ENCODE results near the gene HNRNPC. TPM values are rescaled to one million over a fixed set of nuclear protein-coding genes. Genes with fewer than 3 reads are reported as not detected.
A peak's percentile ranks its signal among the peaks of the same experiment; 100 is the strongest.
"Not testable (repeated sequence)": the region's sequence is repeated elsewhere in the genome, so short reads cannot be mapped to it uniquely, and the experiment has no call there.

HNRNPC gene
- total RNA-seq, 1 experiment from 2014 or later: 1,144 TPM

GRCh38 chr14:21286516-21286915, 17.3 kb upstream of the HNRNPC start:
- not testable (repeated sequence) for H3K27me3 ChIP-seq (ENCODE audit: low read length); H3K27ac ChIP-seq (ENCODE audit: low read length); H3K4me3 ChIP-seq (ENCODE audit: low read length); H3K36me3 ChIP-seq (ENCODE audit: insufficient read depth, low read length); H4K20me1 ChIP-seq (ENCODE audit: insufficient read depth, low read depth, low read length); H2AFZ ChIP-seq (ENCODE audit: low read length); DNase-seq; H3K4me1 ChIP-seq (ENCODE audit: low read length); H3K9ac ChIP-seq (ENCODE audit: low read length); H3K4me2 ChIP-seq (ENCODE audit: low read depth, low read length, poor library complexity, severe bottlenecking); H3K9me2 ChIP-seq (replicated peaks; ENCODE audit: insufficient read depth, low read length); H3K79me2 ChIP-seq (ENCODE audit: low read length); H3K9me3 ChIP-seq (ENCODE audit: low read length)

GRCh38 chr14:21281917-21282316, 12.7 kb upstream of the HNRNPC start:
- H3K9me2 ChIP-seq (replicated peaks; ENCODE audit: insufficient read depth, low read length); H3K79me2 ChIP-seq (ENCODE audit: low read length): not testable (repeated sequence)

GRCh38 chr14:21279783-21280182, 10.5 kb upstream of the HNRNPC start, which contains the start of gene RPGRIP1:
RPGRIP1 (plus strand) TSS chr14:21280083; CDS start chr14:21287977, 7,894 bp downstream.
- H4K20me1 ChIP-seq (ENCODE audit: insufficient read depth, low read depth, low read length): 0 out of 2 replicates have a peak, but pooled peaks cover 2% of the 10 kb centered on the region
- peaks cover 4% of the 10 kb centered on the region for H3K4me1 ChIP-seq (ENCODE audit: low read length)
- H2AFZ ChIP-seq (ENCODE audit: low read length): no peak within 1 kb of the TSS
- no peak within 1 kb of the TSS for H3K4me2 ChIP-seq (ENCODE audit: low read depth, low read length, poor library complexity, severe bottlenecking)
- no peaks in the 10 kb centered on the region for H3K36me3 ChIP-seq (ENCODE audit: insufficient read depth, low read length)
- H3K4me3 ChIP-seq (ENCODE audit: low read length): no peak within 1 kb of the TSS
- no peaks in the 10 kb centered on the region for H3K27me3 ChIP-seq (ENCODE audit: low read length)
- no peak within 1 kb of the TSS for H3K9ac ChIP-seq (ENCODE audit: low read length)
- no peaks in the 10 kb centered on the region for H3K9me3 ChIP-seq (ENCODE audit: low read length)
- DNase-seq: no peak
- H3K9me2 ChIP-seq (replicated peaks; ENCODE audit: insufficient read depth, low read length): no peaks in the 10 kb centered on the region
- H3K27ac ChIP-seq (ENCODE audit: low read length): no peak within 1 kb of the TSS
- no peaks in the 10 kb centered on the region for H3K79me2 ChIP-seq (ENCODE audit: low read length)

More at GRCh38 chr14:21281917-21282316, 12.7 kb upstream of the HNRNPC start:
- not testable (repeated sequence) for H3K4me1 ChIP-seq (ENCODE audit: low read length); H3K9me3 ChIP-seq (ENCODE audit: low read length); H2AFZ ChIP-seq (ENCODE audit: low read length); H3K36me3 ChIP-seq (ENCODE audit: insufficient read depth, low read length); H3K27me3 ChIP-seq (ENCODE audit: low read length); H3K27ac ChIP-seq (ENCODE audit: low read length); H4K20me1 ChIP-seq (ENCODE audit: insufficient read depth, low read depth, low read length); H3K4me2 ChIP-seq (ENCODE audit: low read depth, low read length, poor library complexity, severe bottlenecking); DNase-seq; H3K9ac ChIP-seq (ENCODE audit: low read length); H3K4me3 ChIP-seq (ENCODE audit: low read length)

GRCh38 chr14:21278632-21279031, 9.4 kb upstream of the HNRNPC start:
- no peaks in the 10 kb centered on the region for H3K79me2 ChIP-seq (ENCODE audit: low read length)
- H3K27ac ChIP-seq (ENCODE audit: low read length): no peak overlapping the region
- H3K36me3 ChIP-seq (ENCODE audit: insufficient read depth, low read length): no peaks in the 10 kb centered on the region
- H3K9ac ChIP-seq (ENCODE audit: low read length): no peak overlapping the region
- no peaks in the 10 kb centered on the region for H3K27me3 ChIP-seq (ENCODE audit: low read length)
- 0 out of 2 replicates have a peak, but pooled peaks cover 2% of the 10 kb centered on the region for H4K20me1 ChIP-seq (ENCODE audit: insufficient read depth, low read depth, low read length)
- no peak overlapping the region for H3K4me2 ChIP-seq (ENCODE audit: low read depth, low read length, poor library complexity, severe bottlenecking)
- H3K9me2 ChIP-seq (replicated peaks; ENCODE audit: insufficient read depth, low read length): no peaks in the 10 kb centered on the region
- no peak overlapping the region for H2AFZ ChIP-seq (ENCODE audit: low read length)
- no peaks in the 10 kb centered on the region for H3K9me3 ChIP-seq (ENCODE audit: low read length)
- DNase-seq: no peak
- peaks cover 10% of the 10 kb centered on the region for H3K4me1 ChIP-seq (ENCODE audit: low read length)
- no peak overlapping the region for H3K4me3 ChIP-seq (ENCODE audit: low read length)

GRCh38 chr14:21275261-21275858, 6.1 kb upstream of the HNRNPC start:
- no peaks in the 10 kb centered on the region for H3K9me2 ChIP-seq (replicated peaks; ENCODE audit: insufficient read depth, low read length)
- H3K36me3 ChIP-seq (ENCODE audit: insufficient read depth, low read length): no peaks in the 10 kb centered on the region
- peak overlapping the region; percentile 83; the same call in 1 of the 2 replicates for H2AFZ ChIP-seq (ENCODE audit: low read length)
- H3K79me2 ChIP-seq (ENCODE audit: low read length): no peaks in the 10 kb centered on the region
- 0 out of 2 replicates have a peak, but pooled peaks cover 2% of the 10 kb centered on the region for H4K20me1 ChIP-seq (ENCODE audit: insufficient read depth, low read depth, low read length)
- H3K4me3 ChIP-seq (ENCODE audit: low read length): no peak overlapping the region
- no peak for DNase-seq
- H3K4me2 ChIP-seq (ENCODE audit: low read depth, low read length, poor library complexity, severe bottlenecking): no peak overlapping the region
- no peak overlapping the region for H3K9ac ChIP-seq (ENCODE audit: low read length)
- H3K4me1 ChIP-seq (ENCODE audit: low read length): peaks cover 13% of the 10 kb centered on the region
- no peaks in the 10 kb centered on the region for H3K27me3 ChIP-seq (ENCODE audit: low read length)
- no peak overlapping the region for H3K27ac ChIP-seq (ENCODE audit: low read length)
- H3K9me3 ChIP-seq (ENCODE audit: low read length): no peaks in the 10 kb centered on the region

GRCh38 chr14:21272661-21273060, 3.4 kb upstream of the HNRNPC start:
- H3K9me3 ChIP-seq (ENCODE audit: low read length); H3K4me3 ChIP-seq (ENCODE audit: low read length); H3K27me3 ChIP-seq (ENCODE audit: low read length); H3K4me2 ChIP-seq (ENCODE audit: low read depth, low read length, poor library complexity, severe bottlenecking); H3K9ac ChIP-seq (ENCODE audit: low read length); H3K27ac ChIP-seq (ENCODE audit: low read length); H3K9me2 ChIP-seq (replicated peaks; ENCODE audit: insufficient read depth, low read length); DNase-seq; H2AFZ ChIP-seq (ENCODE audit: low read length): not testable (repeated sequence)
- Histone ChIP-seq H4K20me1 (ENCODE audit: insufficient read depth, low read depth, low read length) (peaks cover 12% of the 10 kb centered on the region), H3K36me3 (ENCODE audit: insufficient read depth, low read length) (peaks cover 14% of the 10 kb centered on the region), H3K4me1 (ENCODE audit: low read length) (peaks cover 26% of the 10 kb centered on the region), H3K79me2 (ENCODE audit: low read length) (peaks cover 16% of the 10 kb centered on the region)

GRCh38 chr14:21268617-21269251, 508 bp downstream of the HNRNPC start:
- Histone ChIP-seq H3K27me3 (ENCODE audit: low read length) (no peaks in the 10 kb centered on the region), H3K36me3 (ENCODE audit: insufficient read depth, low read length) (peaks cover 50% of the 10 kb centered on the region), H2AFZ (ENCODE audit: low read length) (no peak overlapping the region), H3K27ac (ENCODE audit: low read length) (peak overlapping the region; percentile 93), H4K20me1 (ENCODE audit: insufficient read depth, low read depth, low read length) (peaks cover 51% of the 10 kb centered on the region), H3K4me2 (ENCODE audit: low read depth, low read length, poor library complexity, severe bottlenecking) (peak overlapping the region; percentile 88), H3K9me3 (ENCODE audit: low read length) (no peaks in the 10 kb centered on the region), H3K9ac (ENCODE audit: low read length) (peak overlapping the region; percentile 95), H3K9me2 (replicated peaks; ENCODE audit: insufficient read depth, low read length) (no peaks in the 10 kb centered on the region), H3K79me2 (ENCODE audit: low read length) (peaks cover 55% of the 10 kb centered on the region), H3K4me3 (ENCODE audit: low read length) (peak overlapping the region; percentile 92), H3K4me1 (ENCODE audit: low read length) (peaks cover 55% of the 10 kb centered on the region)
- peak; percentile 92 for DNase-seq

- H3K9me2 ChIP-seq (replicated peaks; ENCODE audit: insufficient read depth, low read length): no peaks in the 10 kb centered on the region
- peak overlapping the region; percentile 88 for H3K4me2 ChIP-seq (ENCODE audit: low read depth, low read length, poor library complexity, severe bottlenecking)
- no peak overlapping the region for H2AFZ ChIP-seq (ENCODE audit: low read length)
- H3K4me3 ChIP-seq (ENCODE audit: low read length): peak overlapping the region; percentile 92
- H4K20me1 ChIP-seq (ENCODE audit: insufficient read depth, low read depth, low read length): peaks cover 58% of the 10 kb centered on the region
- peaks cover 62% of the 10 kb centered on the region for H3K79me2 ChIP-seq (ENCODE audit: low read length)
- H3K9ac ChIP-seq (ENCODE audit: low read length): peak overlapping the region; percentile 95
- peaks cover 56% of the 10 kb centered on the region for H3K36me3 ChIP-seq (ENCODE audit: insufficient read depth, low read length)
- H3K4me1 ChIP-seq (ENCODE audit: low read length): peaks cover 61% of the 10 kb centered on the region
- H3K27ac ChIP-seq (ENCODE audit: low read length): peak overlapping the region; percentile 93
- H3K27me3 ChIP-seq (ENCODE audit: low read length): no peaks in the 10 kb centered on the region
- DNase-seq: peak; percentile 62
- no peaks in the 10 kb centered on the region for H3K9me3 ChIP-seq (ENCODE audit: low read length)
Measured at GRCh38 chr14:21267886-21268616, 1.2 kb downstream of the HNRNPC start.

Measured in Karpas-422 (cell line).